Tibial nerve (tissue), 4 donors: ENCODE data around the gene KRTAP9-4. TPM values are rescaled to one million over a fixed set of nuclear protein-coding genes. Genes with fewer than 3 reads are reported as not detected.
"Not testable (repeated sequence)": the region's sequence is repeated elsewhere in the genome, so short reads cannot be mapped to it uniquely, and the experiment has no call there.

ENCODE experiments used
- DNase-seq, 2 donors: peaks; one replicate each; pipeline ENCODE4 v3.0.0-alpha.2; 2019; ENCODE audit warnings: low spot score in 2 of 2
- H3K27ac ChIP-seq, 4 donors: fragments of 200-600 bp; sonication (generic) in 3 of 4; one replicate each; pipeline ENCODE4 v1.5.1; 2017 to 2019; ENCODE audit warnings: mild to moderate bottlenecking in 1 of 4
- H3K27me3 ChIP-seq, 2 donors: fragments of 200-600 bp; sonication (generic) in 1 of 2; one replicate each; pipeline versions ENCODE4 v1.5.1 to v1.6.0; 2017 to 2019
- H3K36me3 ChIP-seq, 3 donors: fragments of 200-600 bp; sonication (generic); one replicate each; pipeline ENCODE4 v1.5.1; 2018 to 2019
- H3K4me1 ChIP-seq, 4 donors: fragments of 200-600 bp; sonication (generic) in 3 of 4; one replicate each; pipeline ENCODE4 v1.5.1; 2017 to 2019
- H3K4me3 ChIP-seq, 4 donors: fragments of 200-600 bp; sonication (generic) in 3 of 4; one replicate each; pipeline ENCODE4 v1.5.1; 2017 to 2019; ENCODE audit warnings: mild to moderate bottlenecking in 1 of 4, moderate library complexity in 1 of 4
- H3K9me3 ChIP-seq, 4 donors: fragments of 200-600 bp; sonication (generic) in 3 of 4; one replicate each; pipeline ENCODE4 v1.5.1; 2017 to 2019
- EP300 ChIP-seq, 2 donors: sonication (generic); formaldehyde crosslinking; IDR thresholded peaks; one replicate each; pipeline ENCODE4 v1.6.1; 2017; ENCODE audit warnings: antibody characterized with exemption in 2 of 2, mild to moderate bottlenecking in 1 of 2
- POLR2A ChIP-seq, 2 donors: fragments of 450-650 bp; IDR thresholded peaks; one replicate each; pipeline ENCODE4 v1.6.1; 2017; ENCODE audit warnings: antibody characterized with exemption in 2 of 2, mild to moderate bottlenecking in 2 of 2, moderate library complexity in 2 of 2
- whole genome bisulfite sequencing, 2 donors: methylation state at CpG; one replicate each; pipeline ENCODE4 v1.1.5; 2018; 5-methylcytosine and 5-hydroxymethylcytosine counted together
- total RNA-seq, 4 donors: library from RNA; depleted of rRNA; stranded (reverse); fragments of >200 nt; gene quantifications; one replicate each; pipeline ENCODE4 v1.1.0, GENCODE V29; 2016
- TF ChIP-seq, protein P1 (sequence below), 5 experiments: fragments of 200-600 bp in 3 of 5; fragments of 450-650 bp in 2 of 5; sonication (generic) in 3 of 5; IDR thresholded peaks; one replicate each; pipeline ENCODE4 v1.5.1; 2016 to 2019; ENCODE audit warnings: antibody characterized with exemption in 5 of 5, mild to moderate bottlenecking in 3 of 5, moderate library complexity in 2 of 5

The KRTAP9-4 gene, protein sequence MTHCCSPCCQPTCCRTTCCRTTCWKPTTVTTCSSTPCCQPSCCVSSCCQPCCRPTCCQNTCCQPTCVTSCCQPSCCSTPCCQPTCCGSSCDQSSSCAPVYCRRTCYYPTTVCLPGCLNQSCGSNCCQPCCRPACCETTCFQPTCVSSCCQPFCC
- total RNA-seq, result not detected

DNA sequence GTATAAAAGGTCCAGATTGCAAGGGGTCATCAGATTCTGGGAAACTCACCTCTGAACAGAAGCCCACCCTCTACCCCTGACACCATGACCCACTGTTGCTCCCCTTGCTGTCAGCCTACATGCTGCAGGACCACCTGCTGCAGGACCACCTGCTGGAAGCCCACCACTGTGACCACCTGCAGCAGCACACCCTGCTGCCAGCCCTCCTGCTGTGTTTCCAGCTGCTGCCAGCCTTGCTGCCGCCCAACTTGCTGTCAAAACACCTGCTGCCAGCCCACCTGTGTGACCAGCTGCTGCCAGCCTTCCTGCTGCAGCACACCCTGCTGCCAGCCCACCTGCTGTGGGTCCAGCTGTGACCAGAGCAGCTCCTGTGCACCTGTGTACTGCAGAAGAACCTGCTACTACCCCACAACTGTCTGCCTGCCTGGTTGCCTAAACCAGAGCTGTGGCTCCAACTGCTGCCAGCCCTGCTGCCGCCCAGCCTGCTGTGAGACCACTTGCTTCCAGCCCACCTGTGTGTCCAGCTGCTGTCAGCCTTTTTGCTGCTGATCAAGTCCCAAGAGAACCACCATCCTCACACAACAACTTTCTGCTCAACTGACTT, at the start of gene KRTAP9-4:
KRTAP9-4 (plus strand) TSS at position 51 of the 604 bp plus-strand sequence; CDS start at position 85, 34 bp downstream.
- DNase-seq, H3K27ac ChIP-seq: not testable (repeated sequence)
- 60 to 100% methylated on average over 1 of the region's 2 CpGs for WGBS, 2 donors

DNA sequence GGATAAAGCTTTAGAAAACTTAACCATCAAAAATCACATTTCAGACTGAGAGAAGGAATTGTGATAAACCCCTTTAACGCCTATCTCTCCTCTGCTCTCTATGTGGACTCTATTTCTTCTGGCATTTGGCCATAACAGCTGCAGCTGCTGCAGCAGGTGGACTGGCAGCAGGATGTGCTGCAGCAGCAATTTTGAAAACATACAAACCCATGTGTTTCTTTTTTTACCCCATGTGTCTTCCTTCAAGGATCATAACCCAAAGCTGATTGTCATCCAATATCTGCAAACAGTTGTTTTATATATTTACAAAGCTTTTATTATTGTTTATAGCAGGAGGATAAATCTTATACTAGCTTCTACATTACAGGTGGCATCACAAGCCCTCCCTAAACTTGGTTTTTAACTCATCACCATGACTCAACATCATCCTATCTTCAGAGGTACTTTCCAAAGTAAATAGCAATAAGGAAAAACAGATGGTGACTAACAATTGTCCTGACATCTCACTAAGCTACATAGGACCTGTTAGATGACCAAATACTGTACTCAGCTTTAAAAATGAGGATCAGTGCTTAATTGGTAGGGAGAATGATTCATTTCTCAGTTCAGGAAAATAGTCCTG, 37.5 kb upstream of the KRTAP9-4 start:
- Histone ChIP-seq H3K27ac (no peak overlapping the region), H3K4me3 (no peak overlapping the region), H3K4me1 (no peaks in the 10 kb centered on the region), H3K27me3 (no peaks in the 10 kb centered on the region), H3K9me3 (no peaks in the 10 kb centered on the region), H3K36me3 (no peaks in the 10 kb centered on the region)
- TF ChIP-seq EP300 (IDR thresholded peaks at IDR 0.05) (no peak), POLR2A (IDR thresholded peaks at IDR 0.05) (no peak)
- TF ChIP-seq, protein P1, sequence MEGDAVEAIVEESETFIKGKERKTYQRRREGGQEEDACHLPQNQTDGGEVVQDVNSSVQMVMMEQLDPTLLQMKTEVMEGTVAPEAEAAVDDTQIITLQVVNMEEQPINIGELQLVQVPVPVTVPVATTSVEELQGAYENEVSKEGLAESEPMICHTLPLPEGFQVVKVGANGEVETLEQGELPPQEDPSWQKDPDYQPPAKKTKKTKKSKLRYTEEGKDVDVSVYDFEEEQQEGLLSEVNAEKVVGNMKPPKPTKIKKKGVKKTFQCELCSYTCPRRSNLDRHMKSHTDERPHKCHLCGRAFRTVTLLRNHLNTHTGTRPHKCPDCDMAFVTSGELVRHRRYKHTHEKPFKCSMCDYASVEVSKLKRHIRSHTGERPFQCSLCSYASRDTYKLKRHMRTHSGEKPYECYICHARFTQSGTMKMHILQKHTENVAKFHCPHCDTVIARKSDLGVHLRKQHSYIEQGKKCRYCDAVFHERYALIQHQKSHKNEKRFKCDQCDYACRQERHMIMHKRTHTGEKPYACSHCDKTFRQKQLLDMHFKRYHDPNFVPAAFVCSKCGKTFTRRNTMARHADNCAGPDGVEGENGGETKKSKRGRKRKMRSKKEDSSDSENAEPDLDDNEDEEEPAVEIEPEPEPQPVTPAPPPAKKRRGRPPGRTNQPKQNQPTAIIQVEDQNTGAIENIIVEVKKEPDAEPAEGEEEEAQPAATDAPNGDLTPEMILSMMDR (IDR thresholded peaks at IDR 0.05), result no peak
- DNase-seq, result no peak
- WGBS, 2 donors, result 43% methylated on average over 1 of the region's 1 CpG

More for the DNA sequence above, at the start of gene KRTAP9-4:
- H3K4me1 ChIP-seq, H3K4me3 ChIP-seq, H3K9me3 ChIP-seq, H3K27me3 ChIP-seq, H3K36me3 ChIP-seq: not testable (repeated sequence)

DNA sequence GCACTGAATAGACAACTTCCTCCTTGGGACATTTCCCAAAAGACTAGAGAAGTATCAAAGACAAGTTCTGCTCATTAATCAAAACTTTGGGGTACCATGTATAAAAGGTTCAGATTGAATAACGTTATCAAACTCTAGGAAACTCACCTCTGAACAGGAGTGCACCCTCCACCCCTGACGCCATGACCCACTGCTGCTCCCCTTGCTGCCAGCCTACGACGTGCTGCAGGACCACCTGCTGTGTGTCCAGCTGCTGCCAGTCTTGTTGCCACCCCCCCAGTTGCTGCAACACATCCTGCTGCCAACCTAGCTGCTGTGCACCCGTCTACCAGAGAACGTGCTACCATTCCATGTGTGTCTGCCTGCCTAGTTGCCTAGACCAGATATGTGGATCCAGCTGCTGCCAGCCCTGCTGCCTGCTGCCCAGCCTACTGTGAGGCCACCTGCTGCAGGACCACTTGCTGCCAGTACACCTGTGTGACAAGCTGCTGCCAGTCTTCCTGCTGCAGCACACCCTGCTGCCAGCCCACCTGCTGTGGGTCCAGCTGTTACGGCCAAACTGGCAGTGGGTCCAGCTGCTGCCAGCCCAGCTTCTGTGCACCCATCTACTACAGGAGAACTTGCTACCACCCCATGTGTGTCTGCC, 36.8 kb upstream of the KRTAP9-4 start:
- no peaks in the 10 kb centered on the region for H3K36me3 ChIP-seq
- no peak for DNase-seq
- H3K27ac ChIP-seq, result no peak overlapping the region
- no peak overlapping the region for H3K4me3 ChIP-seq
- no peaks in the 10 kb centered on the region for H3K4me1 ChIP-seq
- no peak for TF ChIP-seq EP300 (IDR thresholded peaks at IDR 0.05)
- TF ChIP-seq, protein P1 (IDR thresholded peaks at IDR 0.05), result no peak
- no peak for TF ChIP-seq POLR2A (IDR thresholded peaks at IDR 0.05)
- 70 to 78% methylated on average over 6 to 7 of the region's 7 CpGs for WGBS, 2 donors
- H3K9me3 ChIP-seq, result no peaks in the 10 kb centered on the region
- H3K27me3 ChIP-seq, result no peaks in the 10 kb centered on the region

DNA sequence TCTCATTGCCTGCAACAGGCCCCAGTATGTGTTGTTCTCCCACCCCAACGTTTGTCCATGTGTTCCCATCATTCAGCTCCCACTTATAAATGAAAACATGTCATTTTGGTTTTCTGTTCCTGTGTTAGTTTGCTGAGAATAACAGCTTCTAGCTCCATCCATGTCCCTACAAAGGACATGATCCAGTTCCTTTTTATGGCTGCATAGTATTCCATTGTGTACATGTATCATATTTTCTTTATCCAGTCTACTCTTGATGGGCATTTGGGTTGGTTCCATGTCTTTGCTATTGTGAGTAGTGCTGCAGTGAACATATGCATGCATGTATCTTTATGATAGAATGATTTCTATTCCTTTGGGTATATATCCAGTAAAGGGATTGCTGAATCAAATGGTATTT, 33.8 kb upstream of the KRTAP9-4 start:
- Histone ChIP-seq H3K36me3 (no peaks in the 10 kb centered on the region), H3K9me3 (no peaks in the 10 kb centered on the region), H3K4me3 (no peak overlapping the region), H3K27me3 (no peaks in the 10 kb centered on the region), H3K4me1 (no peaks in the 10 kb centered on the region), H3K27ac (no peak overlapping the region)
- TF ChIP-seq, protein P1 (IDR thresholded peaks at IDR 0.05), result no peak
- TF ChIP-seq POLR2A (IDR thresholded peaks at IDR 0.05) (no peak), EP300 (IDR thresholded peaks at IDR 0.05) (no peak)
- WGBS, 2 donors, result 68 to 90% methylated on average over 1 of the region's 1 CpG
- no peak for DNase-seq

DNA sequence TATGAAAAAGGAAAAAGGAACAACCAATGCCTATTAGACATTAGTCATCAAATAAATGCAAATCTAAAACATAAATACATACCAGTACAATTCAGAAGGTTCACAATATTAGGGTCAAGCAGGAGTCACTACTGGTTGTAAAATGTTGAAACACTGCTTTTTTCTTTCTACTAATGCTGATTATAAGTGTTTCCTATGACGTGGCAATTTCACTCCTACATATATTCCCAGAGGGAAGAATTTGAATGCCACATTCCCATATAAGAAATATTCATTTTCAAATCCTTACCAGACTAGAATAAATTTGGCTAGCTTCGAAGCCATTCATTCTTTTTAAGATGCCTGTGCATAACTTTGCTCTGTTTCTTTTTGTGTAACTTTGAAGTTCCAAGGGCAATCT, 25.7 kb upstream of the KRTAP9-4 start:
- H3K4me1 ChIP-seq, result no peaks in the 10 kb centered on the region
- H3K4me3 ChIP-seq, result no peak overlapping the region
- no peak overlapping the region for H3K27ac ChIP-seq
- H3K36me3 ChIP-seq, result no peaks in the 10 kb centered on the region
- no peak for DNase-seq
- 40 to 45% methylated on average over 2 of the region's 2 CpGs for WGBS, 2 donors
- no peaks in the 10 kb centered on the region for H3K27me3 ChIP-seq
- TF ChIP-seq, protein P1 (IDR thresholded peaks at IDR 0.05), result no peak
- no peak for TF ChIP-seq POLR2A (IDR thresholded peaks at IDR 0.05)
- TF ChIP-seq EP300 (IDR thresholded peaks at IDR 0.05), result no peak
- no peaks in the 10 kb centered on the region for H3K9me3 ChIP-seq
